NCI-H2029 (cell line): ENCODE measurements around the gene ATG2A.
"Not testable (repeated sequence)": the region's sequence is repeated elsewhere in the genome, so short reads cannot be mapped to it uniquely, and the experiment has no call there.

ENCODE experiments used
- DNase-seq: peaks from one replicate; lab custom pipeline; 2025; lab: John Stamatoyannopoulos, UW

Gene ATG2A

DNA sequence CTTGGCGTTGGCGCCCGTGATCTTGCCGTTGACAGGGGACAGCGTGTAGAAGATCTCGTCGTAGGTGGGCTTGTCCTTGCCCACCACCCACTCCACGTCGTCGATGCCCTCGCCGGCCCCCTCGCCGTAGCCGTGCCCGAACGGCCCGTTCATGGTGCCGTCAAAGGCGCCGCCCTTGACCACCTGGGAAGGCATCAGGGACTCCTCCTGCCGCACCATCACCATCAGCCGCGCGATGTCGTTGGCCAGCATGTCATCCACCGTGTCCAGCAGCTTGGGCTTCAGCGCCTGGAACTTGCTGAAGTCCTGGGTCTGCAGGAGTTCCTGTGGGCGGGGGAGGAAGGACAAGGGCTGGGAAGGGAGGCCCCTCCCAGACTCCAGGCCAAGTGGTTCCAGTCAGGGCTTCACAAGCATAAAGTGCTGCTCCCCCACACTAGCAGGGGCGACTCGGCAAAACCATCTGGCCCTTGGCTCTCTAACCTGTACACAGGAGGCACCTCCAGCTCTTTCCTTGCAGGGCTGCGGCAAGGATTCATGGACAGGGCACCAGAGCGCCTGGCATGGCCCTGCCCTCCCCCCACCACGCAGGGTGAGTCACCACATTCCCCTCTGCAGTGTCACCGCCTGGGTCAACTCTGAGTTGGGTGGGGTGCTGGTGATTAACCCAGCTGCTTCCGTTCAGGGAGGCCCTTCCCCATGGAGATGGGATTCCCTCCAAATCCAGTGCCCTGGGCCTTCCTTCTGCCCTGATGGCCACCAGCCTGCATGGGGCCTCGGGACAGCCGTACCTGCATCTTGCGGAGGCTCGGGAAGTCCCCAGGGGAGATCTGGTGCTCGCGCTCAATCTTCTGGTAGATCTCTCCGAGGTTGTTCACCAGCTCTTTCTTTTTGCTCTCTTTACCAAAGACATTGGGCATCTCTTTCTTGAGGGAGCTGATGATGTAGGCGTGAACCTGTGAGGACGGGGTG, 62.2 kb downstream of the ATG2A start:
- DNase-seq = no peak

DNA sequence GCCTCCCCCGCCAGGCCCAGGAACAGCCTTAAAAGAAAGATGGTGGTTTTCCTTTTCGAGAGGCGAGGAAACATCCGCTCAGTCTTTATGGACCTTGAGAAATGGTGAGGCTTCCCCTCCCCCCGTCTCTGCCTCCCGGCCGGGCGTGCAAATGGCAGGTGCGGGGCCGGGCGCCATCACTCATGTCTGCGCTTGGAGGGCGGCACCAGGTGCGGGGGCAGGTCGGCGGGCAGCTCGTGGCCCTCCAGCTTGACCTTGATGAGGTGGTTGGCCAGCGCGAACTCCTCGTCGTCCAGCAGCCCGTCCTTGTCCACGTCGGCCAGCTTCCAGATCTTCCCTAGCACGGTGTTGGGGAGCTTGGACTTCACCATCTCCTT, 62.9 kb downstream of the ATG2A start:
- DNase-seq = no peak

DNA sequence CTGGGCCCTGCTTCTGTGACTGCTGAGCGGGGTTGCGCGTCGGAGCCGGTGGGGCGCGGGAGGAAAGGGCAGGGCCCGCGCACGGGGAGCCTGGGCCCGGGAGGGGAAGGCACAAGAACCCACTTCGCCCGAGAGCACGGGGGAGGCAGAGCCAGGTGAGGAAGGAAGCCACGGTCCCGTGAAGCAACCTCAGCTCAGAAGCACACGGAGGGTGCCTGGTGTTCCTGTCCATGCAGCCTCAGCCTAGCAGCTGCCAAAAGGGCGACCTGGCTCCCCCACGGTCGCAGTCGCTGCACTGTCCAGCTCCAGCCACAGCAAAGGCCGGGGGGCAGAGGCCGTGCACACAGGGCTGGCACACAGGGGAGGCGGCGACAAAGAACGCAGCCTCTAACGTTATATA, 63.3 kb downstream of the ATG2A start:
- DNase-seq = no peak

DNA sequence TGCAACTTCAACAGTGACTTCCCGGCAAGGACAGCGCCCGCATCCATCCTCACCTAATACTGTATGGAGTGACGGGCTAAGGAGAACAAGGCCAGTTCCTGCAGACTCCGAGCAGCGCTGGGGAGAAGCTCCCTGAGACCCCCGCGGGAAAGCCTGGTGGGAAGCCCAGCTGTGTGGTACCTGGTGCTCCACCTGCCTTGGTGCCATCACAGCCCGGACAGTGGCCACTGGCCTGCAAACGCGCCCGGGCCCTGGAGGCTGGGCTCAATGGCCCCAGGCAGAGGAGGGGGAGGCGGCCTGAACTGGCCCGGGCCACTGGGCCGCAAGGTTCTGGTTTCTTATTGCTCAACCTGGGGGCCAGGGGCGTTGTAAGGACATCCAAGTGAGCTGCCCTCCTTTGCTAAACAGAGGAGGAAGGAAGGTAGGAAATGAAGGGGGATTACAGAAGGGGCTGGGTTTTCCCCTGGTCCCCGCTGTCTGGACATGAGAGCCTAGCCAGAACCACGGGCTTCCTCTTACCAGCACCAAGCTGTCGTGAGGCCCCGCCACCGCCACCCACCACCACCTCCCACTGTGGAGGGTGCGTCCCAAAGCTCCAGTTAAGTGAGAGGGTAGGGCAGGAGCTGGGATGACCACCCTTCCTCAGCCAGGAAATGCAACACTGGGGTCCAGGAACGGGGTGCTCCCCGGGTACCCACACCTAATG, 64.1 kb downstream of the ATG2A start:
- DNase-seq = no peak

DNA sequence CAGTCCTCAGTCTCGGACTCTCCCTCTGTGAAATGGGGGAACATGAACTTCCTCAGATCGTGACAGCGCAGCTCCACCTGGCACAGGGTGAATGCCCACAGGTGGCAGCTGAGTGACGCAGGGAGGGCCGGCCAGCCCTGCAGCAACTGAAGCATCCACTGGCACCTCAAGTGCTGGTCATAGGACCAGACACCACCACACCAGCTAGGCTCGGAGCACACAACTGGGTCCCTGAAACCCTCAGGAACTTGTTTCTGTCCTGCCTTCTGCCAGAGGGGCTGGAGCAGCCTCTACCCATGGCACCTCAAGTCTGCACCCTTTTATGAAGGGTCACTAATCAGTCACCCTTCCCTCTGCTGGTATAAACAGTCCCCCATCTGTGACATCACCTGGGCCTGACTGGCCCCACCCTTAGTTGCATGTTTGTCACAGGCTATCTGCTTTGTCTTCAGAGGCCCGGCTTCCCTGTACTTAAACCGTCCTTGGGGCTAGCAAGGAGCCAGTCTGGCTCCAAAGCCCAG, 65.1 kb downstream of the ATG2A start:
- no peak for DNase-seq

DNA sequence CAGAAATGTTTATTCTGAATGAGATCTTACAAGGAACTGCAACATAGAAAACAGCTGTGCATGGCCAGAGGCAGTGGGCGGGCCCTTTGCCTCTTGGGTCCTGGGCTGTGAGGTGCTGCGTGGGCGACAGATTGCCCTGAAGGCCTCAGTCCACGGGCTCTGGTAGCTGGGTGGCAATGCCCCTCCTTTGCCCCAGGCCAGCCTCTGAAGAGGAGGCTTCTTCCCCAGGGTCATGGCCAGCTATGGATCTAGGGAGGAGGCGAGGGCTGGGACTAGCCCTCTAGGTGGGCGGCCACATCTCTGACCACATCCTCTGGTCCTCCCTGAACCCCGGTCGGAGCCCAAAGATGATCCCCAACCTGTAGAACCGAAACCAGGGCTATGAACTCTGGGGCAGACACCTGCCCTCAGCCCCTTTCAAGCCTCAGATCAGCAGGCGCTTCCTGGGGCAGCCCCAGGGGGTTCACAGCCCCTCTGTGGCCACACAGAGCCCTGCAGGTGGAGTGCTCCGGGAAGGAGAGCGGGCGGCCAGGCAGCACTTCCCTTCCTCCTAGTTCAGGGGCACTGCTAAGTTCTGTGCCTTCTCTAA, 65.9 kb downstream of the ATG2A start:
- DNase-seq = no peak

DNA sequence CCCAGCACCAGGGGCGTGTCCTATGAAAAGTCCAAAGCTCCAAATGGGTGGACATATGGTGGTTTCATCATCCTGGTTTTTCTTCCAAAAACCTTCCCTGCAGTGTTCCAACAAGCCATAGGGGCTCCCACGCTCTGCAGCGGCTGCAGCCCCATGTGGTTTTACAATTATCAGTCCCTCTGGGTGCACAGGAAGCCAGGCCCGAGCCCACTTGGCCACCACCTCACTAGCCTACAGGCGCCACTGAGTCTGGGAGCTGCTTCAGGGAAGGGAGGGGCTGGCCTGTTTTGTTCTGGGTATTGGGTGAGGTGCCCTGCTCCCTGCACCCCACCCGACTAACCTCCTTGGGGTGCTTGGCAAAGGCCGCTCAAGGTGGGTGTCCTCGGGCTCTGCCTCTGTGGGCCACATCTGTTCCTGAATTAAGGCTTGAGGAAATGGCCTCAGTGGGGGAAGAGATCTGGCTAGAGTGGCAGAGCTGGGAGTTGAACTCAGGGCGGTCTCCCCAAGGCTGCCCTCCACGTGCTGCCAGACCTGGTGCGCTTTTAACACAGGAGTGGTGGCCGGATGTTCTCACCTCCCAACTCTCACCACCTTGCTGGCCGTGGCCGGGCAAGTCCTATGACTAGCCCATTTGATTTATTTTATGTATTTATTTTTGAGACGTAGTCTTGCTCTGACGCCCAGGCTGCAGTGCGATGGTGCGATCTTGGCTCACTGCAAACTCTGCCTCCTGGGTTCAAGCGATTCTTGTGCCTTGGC, 67.2 kb downstream of the ATG2A start:
- no peak for DNase-seq

DNA sequence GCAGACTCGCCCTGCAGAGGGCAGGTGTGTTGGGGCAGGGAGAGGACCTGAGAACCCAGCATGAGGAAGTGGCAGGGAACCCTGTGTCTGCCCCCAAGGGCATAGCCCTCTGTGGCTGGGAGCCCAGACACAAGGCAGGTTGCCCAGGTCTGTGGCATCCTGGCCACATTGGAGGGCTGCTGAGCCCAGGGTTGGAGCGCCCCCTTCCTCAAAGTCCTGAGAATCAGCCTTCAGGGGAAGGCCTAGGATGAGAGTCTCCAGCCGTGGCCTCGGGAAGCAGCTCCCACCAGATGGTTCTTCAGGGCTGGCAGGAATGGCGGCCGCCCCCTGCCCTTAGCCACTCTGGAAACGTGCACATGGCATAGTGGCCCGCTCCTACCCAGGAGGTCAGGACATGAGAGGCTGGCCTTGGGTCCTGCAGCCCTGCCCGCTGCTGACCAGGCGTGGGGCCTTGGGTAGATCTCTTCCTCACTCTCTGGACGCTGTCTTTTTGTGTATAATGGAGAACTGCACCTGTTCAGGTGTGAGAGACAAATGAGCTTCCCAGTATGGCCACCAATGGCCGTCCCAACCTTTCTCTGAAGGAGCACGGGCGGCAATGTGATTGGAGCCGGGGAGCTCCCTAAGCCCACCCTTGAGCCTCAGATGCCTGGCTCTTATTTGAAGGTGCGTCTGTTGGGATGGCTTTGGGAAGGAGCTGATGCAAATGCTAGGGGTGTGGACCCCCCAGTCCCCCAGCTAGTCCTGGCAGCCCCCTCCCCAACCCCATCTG, 68.0 kb downstream of the ATG2A start:
- DNase-seq = peak; percentile 47

DNA sequence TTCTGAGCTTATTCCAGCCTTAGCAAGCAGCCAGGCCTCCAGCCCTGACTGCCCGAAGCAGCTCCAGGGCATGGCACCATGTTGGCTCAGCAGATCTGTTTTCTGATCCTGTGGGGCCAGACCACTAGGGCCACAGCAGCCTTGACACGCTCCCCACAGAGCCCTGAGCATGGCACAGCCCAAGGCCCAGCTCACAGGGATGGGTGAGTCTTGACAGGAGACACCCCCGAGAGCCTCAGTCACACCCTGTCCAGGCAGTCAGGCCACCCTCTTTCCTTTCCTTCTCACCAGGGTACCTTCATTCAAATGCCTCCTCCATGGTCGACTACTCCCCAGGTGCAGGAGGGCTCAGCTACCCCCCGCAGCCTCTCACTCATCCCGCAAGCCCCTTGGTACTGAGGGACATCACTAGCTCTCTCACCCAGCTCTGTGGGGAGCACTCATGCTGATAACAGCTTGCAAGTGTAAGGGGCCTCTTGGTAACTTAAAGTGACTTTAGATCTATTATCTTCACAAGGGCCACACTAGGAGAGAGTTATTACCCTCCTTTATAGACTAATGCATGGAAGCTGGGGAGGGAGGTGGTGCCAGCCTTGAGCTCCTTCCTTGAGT, 68.7 kb downstream of the ATG2A start:
- no peak for DNase-seq

DNA sequence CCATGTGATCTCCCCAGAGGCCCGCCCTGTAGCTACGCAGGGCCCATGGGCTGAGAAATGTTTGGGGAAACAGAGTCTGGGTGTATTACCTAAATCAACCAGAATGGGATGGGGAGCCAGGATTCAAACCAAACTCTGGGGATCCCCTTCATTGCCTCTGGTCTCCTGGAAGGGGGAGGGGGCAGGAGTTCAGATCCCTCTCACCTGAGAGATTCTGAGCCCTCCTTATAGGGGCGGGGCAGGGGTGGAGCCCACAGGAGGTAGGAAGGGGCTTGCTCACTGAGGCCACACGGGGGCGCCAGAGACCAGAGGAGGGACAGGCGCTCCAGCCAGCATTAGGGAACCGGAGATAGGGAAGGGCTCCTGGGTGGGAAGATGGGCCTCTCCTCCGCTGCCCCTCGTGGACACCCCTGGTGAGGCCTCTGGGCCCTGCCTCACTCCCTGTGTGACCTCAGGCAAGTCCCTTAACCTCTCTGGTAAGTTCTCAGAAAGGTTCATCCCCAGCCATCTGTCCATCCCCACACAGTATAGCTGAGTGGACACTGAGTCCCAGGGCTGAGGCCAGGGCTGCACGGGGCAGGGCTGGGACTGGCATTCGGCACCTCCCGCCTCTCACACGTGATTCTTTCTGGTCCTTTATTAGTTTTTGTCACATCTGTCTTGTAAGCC, 69.9 kb downstream of the ATG2A start:
- DNase-seq = peak; percentile 96

DNA sequence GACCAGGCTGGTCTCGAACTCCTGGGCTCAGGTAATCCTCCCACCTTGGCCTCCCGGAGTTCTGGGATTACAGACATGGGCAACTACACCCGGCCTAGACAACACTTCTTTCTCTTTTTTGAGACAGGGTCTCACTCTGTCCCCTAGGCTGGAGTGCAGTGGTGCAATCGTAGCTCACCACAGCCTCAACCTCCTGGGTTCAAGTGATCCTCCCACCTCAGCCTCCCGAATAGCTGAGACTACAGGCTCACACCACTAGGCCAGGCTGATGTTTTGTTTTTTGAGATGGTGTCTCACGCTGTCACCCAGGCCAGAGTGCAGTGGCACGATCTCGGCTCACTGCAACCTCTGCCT, 71.3 kb downstream of the ATG2A start:
- not testable (repeated sequence) for DNase-seq

DNA sequence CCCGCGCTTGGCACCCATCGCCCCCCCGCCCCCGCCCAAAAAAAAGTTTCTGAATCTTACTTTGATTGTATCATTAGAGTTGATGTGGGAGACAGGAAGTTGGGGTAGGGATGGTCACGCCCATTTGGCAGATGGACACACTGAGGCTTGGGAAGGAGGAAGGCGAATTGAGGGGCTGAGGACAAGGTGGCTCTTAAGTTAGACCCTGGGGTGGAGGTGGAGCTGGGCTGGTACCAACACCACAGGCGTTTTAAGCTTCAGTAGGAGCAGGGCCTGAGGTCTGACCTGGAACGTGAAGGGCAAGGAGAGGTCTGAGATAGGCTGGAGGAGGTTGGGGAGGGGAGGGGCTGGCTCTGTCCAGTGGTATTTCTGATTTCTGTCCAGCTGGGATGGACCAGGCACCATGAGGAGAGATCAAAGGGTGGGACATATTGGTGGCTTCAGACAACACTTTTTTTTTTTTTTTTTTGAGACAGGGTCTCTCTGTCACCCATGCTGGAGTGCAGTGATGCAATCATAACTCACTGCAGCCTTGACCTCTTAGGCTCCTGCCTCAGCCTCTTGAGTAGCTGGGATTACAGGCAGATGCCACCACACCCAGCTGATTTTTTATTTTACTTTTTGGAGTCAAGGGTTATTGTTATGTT, 71.8 kb downstream of the ATG2A start:
- no peak for DNase-seq
